Left lung (tissue), 10 donors: ENCODE data around the gene VWF. TPM values are rescaled to one million over a fixed set of nuclear protein-coding genes. Genes with fewer than 3 reads are reported as not detected.
"Not testable (repeated sequence)": the region's sequence is repeated elsewhere in the genome, so short reads cannot be mapped to it uniquely, and the experiment has no call there.

Experiments
- ATAC-seq: fragments of 200-7000 bp; cut with Tn5 transposase; one replicate; pipeline ENCODE4 v1.9.1; 2020; ENCODE audit warnings: moderate library complexity
- DNase-seq, 4 donors: peaks; one replicate each; pipeline ENCODE4 v3.0.0-alpha.2; 2013 to 2020
- H3K27ac ChIP-seq, 2 donors: fragments of 200-600 bp; sonication (generic) in 1 of 2; one replicate each; pipeline versions ENCODE4 v1.5.0 to v1.8.0; 2020 to 2021
- H3K27me3 ChIP-seq, 2 donors: fragments of 200-600 bp; sonication (generic) in 1 of 2; one replicate each; pipeline versions ENCODE4 v1.5.0 to v1.8.0; 2020 to 2021
- H3K36me3 ChIP-seq, 2 donors: fragments of 200-600 bp; sonication (generic) in 1 of 2; one replicate each; pipeline versions ENCODE4 v1.5.0 to v1.8.0; 2020 to 2021
- H3K4me1 ChIP-seq, 2 donors: fragments of 200-600 bp; one replicate each; pipeline ENCODE4 v1.8.0; 2021
- H3K4me3 ChIP-seq, 2 donors: fragments of 200-600 bp; sonication (generic) in 1 of 2; one replicate each; pipeline versions ENCODE4 v1.5.0 to v1.8.0; 2020 to 2021; ENCODE audit warnings: mild to moderate bottlenecking in 1 of 2
- H3K9me3 ChIP-seq, 2 donors: fragments of 200-600 bp; sonication (generic) in 1 of 2; one replicate each; pipeline versions ENCODE4 v1.5.0 to v1.8.0; 2020 to 2021
- CTCF ChIP-seq, 2 donors: fragments of 200-600 bp; sonication (generic) in 1 of 2; IDR thresholded peaks; one replicate each; pipeline versions ENCODE4 v1.5.0 to v1.8.0; 2021; ENCODE audit warnings: antibody characterized with exemption in 2 of 2
- intact Hi-C, 2 donors: fragments of 100-400 bp; cut with DNase I; formaldehyde crosslinking; loops; one replicate each; pipeline versions ENCODE4 v1.11.2 to v1.14.2; 2022
- polyA plus RNA-seq, 6 donors: library from polyadenylated mRNA; unstranded; fragments of 120-200 nt; gene quantifications; one replicate each; pipeline ENCODE4 v1.2.1, GENCODE V29; 2013; ENCODE audit not compliant: insufficient read length in 6 of 6
- total RNA-seq, 2 donors: library from RNA; stranded (reverse); fragmentation: NEBNext Ultra II Directional; extraction: Animal tissue kit (Norgen Biotek cat#: 25700); gene quantifications; one replicate each; pipeline ENCODE4 v1.2.1, GENCODE V29; 2021
- donor health status: DM: no; HTN: yes; CAD: no.
- donor health status: DM: no; HTN: no; CAD: no.

VWF gene
- total and polyA plus RNA-seq, 8 donors: 123 to 401 (median 147) TPM

GRCh38 chr12:6031001-6031400 lies 93.5 kb downstream of the VWF start:
- Histone ChIP-seq H3K27me3 (no peaks in the 10 kb centered on the region), H3K9me3 (no peaks in the 10 kb centered on the region), H3K4me3 (no peak overlapping the region), H3K36me3 (no peaks in the 10 kb centered on the region), H3K27ac (no peak overlapping the region), H3K4me1 (no peaks in the 10 kb centered on the region)
- intact Hi-C loops: loop anchor here in 1 of 2 donors (5.0 kb wide), 1 partner anchor 34 kb away; no protein-coding TSS in a partner anchor
- no peak for TF ChIP-seq CTCF (IDR thresholded peaks at IDR 0.05)
- ATAC-seq (no peak), DNase-seq (no peak)

- no peak for TF ChIP-seq CTCF (IDR thresholded peaks at IDR 0.05)
- Histone ChIP-seq H3K27ac (no peak overlapping the region), H3K27me3 (no peaks in the 10 kb centered on the region), H3K36me3 (no peaks in the 10 kb centered on the region), H3K9me3 (no peaks in the 10 kb centered on the region), H3K4me1 (no peaks in the 10 kb centered on the region), H3K4me3 (no peak overlapping the region)
- ATAC-seq (no peak), DNase-seq (no peak)
- intact Hi-C loops: loop anchor here in 1 of 2 donors (5.0 kb wide), 1 partner anchor 33 kb away; no protein-coding TSS in a partner anchor
These were observed 94.4 kb downstream of the VWF start for GRCh38 chr12:6030081-6030480.

- H3K4me3 ChIP-seq: no peak overlapping the region
- no peaks in the 10 kb centered on the region for H3K4me1 ChIP-seq
- no peak overlapping the region for H3K27ac ChIP-seq
- TF ChIP-seq CTCF (IDR thresholded peaks at IDR 0.05): no peak
- no peaks in the 10 kb centered on the region for H3K36me3 ChIP-seq
- H3K9me3 ChIP-seq: no peaks in the 10 kb centered on the region
- no peak for DNase-seq
- intact Hi-C loops: no loop called here
- no peak for ATAC-seq
- H3K27me3 ChIP-seq: no peaks in the 10 kb centered on the region
These were observed 95.1 kb downstream of the VWF start for GRCh38 chr12:6029401-6029800.

- Histone ChIP-seq H3K27me3 (no peaks in the 10 kb centered on the region), H3K36me3 (no peaks in the 10 kb centered on the region), H3K27ac (no peak overlapping the region), H3K4me1 (no peaks in the 10 kb centered on the region), H3K9me3 (no peaks in the 10 kb centered on the region), H3K4me3 (no peak overlapping the region)
- ATAC-seq: no peak
- TF ChIP-seq CTCF (IDR thresholded peaks at IDR 0.05): no peak
- no peak for DNase-seq
- intact Hi-C loops: no loop called here
These were observed 97.5 kb downstream of the VWF start for GRCh38 chr12:6026998-6027397.

GRCh38 chr12:6025703-6026298 lies 98.7 kb downstream of the VWF start:
- H3K9me3 ChIP-seq, H3K27ac ChIP-seq, H3K36me3 ChIP-seq, ATAC-seq, H3K4me1 ChIP-seq, DNase-seq, H3K4me3 ChIP-seq, H3K27me3 ChIP-seq, intact Hi-C loops: not testable (repeated sequence)

- ATAC-seq, H3K27ac ChIP-seq, H3K36me3 ChIP-seq, H3K9me3 ChIP-seq, intact Hi-C loops, H3K27me3 ChIP-seq, H3K4me3 ChIP-seq, DNase-seq, H3K4me1 ChIP-seq: not testable (repeated sequence)
These were observed 100.4 kb downstream of the VWF start for GRCh38 chr12:6024066-6024465.
